Body of pancreas (tissue), 4 donors: ENCODE data around the gene ATXN7L1. TPM values are rescaled to one million over a fixed set of nuclear protein-coding genes. Genes with fewer than 3 reads are reported as not detected.
A peak's percentile ranks its signal among the peaks of the same experiment; 100 is the strongest.

ENCODE experiments used
- ATAC-seq: fragments of 150-250 bp; one replicate; pipeline ENCODE4 v1.9.1; 2016
- DNase-seq, 4 donors: peaks; one replicate each; pipeline ENCODE4 v3.0.0-alpha.2; 2019
- H3K27ac ChIP-seq, 4 donors: fragments of 200-600 bp; sonication (generic); 1 replicate in 3 of 4; 2 replicates in 1 of 4; pipeline versions ENCODE4 v1.5.1 to v1.6.1; 2016 to 2019; ENCODE audit warnings: mild to moderate bottlenecking in 1 of 4, mixed read lengths in 1 of 4, moderate library complexity in 1 of 4
- H3K27me3 ChIP-seq, 2 donors: fragments of 200-600 bp; sonication (generic); one replicate each; pipeline ENCODE4 v1.6.0; 2016; ENCODE audit warnings: mild to moderate bottlenecking in 1 of 2
- H3K36me3 ChIP-seq, 2 donors: fragments of 200-600 bp; sonication (generic); replicated peaks in 1 of 2; 2 replicates each; pipeline ENCODE4 v1.5.1; 2016; ENCODE audit warnings: low read depth in 2 of 2; ENCODE audit not compliant: insufficient read depth in 1 of 2
- H3K4me1 ChIP-seq: fragments of 200-600 bp; sonication (generic); one replicate; pipeline ENCODE4 v1.6.0; 2016
- H3K4me3 ChIP-seq, 2 donors: fragments of 200-600 bp; sonication (generic); 1 replicate in 1 of 2; 2 replicates in 1 of 2; pipeline ENCODE4 v1.5.1; 2016 to 2019
- H3K9me3 ChIP-seq, 3 donors: fragments of 200-600 bp; sonication (generic); 1 replicate in 2 of 3; 2 replicates in 1 of 3; pipeline ENCODE4 v1.5.1; 2016
- POLR2A ChIP-seq, 3 donors: fragments of 450-650 bp; IDR thresholded peaks; one replicate each; pipeline ENCODE4 v1.6.1; 2016; ENCODE audit warnings: antibody characterized with exemption in 3 of 3, mild to moderate bottlenecking in 2 of 3
- WGBS, 2 donors: methylation state at CpG; one replicate each; pipeline ENCODE4 v1.1.5; 2017; 5-methylcytosine and 5-hydroxymethylcytosine counted together
- intact Hi-C: fragments of 100-400 bp; cut with DNase I; formaldehyde crosslinking; loops from one replicate; pipeline ENCODE4 v1.15.1; 2023
- total RNA-seq, 2 donors: library from RNA; depleted of rRNA; stranded (reverse); fragments of >200 nt; gene quantifications; one replicate each; pipeline ENCODE4 v1.1.0, GENCODE V29; 2016
- TF ChIP-seq, protein P1 (sequence below), 7 experiments: fragments of 450-650 bp in 4 of 7; fragments of 200-600 bp in 3 of 7; sonication (generic) in 3 of 7; IDR thresholded peaks; one replicate each; pipeline ENCODE4 v1.5.1; 2016 to 2019; ENCODE audit warnings: antibody characterized with exemption in 7 of 7

ATXN7L1 gene
- total RNA-seq, 2 donors from 2014 or later = 6.6 to 8.0 TPM

GRCh38 chr7:105653441-105654005, 222.9 kb downstream of the ATXN7L1 start:
- Histone ChIP-seq H3K4me1 (peaks cover 43% of the 10 kb centered on the region), H3K36me3 (no peaks in the 10 kb centered on the region), H3K27ac (peak overlapping the region in 1 of 4 donors; percentile 7), H3K27me3 (no peaks in the 10 kb centered on the region), H3K9me3 (no peaks in the 10 kb centered on the region), H3K4me3 (no peak overlapping the region)
- no peak for TF ChIP-seq POLR2A (IDR thresholded peaks at IDR 0.05)
- TF ChIP-seq, protein P1, sequence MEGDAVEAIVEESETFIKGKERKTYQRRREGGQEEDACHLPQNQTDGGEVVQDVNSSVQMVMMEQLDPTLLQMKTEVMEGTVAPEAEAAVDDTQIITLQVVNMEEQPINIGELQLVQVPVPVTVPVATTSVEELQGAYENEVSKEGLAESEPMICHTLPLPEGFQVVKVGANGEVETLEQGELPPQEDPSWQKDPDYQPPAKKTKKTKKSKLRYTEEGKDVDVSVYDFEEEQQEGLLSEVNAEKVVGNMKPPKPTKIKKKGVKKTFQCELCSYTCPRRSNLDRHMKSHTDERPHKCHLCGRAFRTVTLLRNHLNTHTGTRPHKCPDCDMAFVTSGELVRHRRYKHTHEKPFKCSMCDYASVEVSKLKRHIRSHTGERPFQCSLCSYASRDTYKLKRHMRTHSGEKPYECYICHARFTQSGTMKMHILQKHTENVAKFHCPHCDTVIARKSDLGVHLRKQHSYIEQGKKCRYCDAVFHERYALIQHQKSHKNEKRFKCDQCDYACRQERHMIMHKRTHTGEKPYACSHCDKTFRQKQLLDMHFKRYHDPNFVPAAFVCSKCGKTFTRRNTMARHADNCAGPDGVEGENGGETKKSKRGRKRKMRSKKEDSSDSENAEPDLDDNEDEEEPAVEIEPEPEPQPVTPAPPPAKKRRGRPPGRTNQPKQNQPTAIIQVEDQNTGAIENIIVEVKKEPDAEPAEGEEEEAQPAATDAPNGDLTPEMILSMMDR (IDR thresholded peaks at IDR 0.05) = no peak
- DNase-seq (peak in 3 of 4 donors; percentile 47 to 58 (median 58)), ATAC-seq (peak; percentile 18)
- 34 to 36% methylated on average over 6 of the region's 6 CpGs for WGBS, 2 donors
- intact Hi-C loops = loop anchor here (10.0 kb wide), 1 partner anchor 391 kb away; no protein-coding TSS in a partner anchor

DNA sequence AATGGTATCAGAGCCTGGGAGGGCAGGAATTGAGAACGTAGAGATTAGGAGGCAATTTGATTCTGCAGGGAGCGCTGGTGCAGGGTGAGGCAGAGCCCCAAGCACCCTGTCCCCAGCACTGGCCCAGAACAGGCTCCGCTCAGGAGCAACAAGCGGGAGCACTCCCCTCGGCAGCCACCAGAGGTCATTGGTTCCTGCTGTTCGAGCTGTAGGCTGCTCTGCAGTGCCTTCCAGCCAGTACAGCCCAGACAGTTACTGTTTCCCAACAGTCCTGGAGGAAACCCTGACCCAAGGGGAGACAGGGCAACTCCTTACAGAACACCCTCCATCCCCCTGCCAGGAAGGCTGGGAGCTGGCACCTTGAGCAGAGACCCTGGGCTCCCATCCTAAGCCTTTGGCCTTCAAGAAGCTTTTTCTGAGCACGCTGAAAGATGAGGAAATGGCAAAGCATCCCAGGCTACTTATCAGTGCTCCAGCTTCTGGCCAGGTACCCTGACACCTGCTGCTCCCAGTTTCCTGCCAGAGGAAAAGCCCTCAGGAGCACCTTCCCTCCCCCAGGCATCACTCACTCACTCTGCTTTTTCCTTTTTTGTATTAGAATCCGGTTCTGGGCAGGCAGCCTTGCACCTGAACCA, 223.9 kb downstream of the ATXN7L1 start:
- Histone ChIP-seq H3K4me1 (peaks cover 48% of the 10 kb centered on the region), H3K27ac (no peak overlapping the region), H3K36me3 (no peaks in the 10 kb centered on the region), H3K27me3 (no peaks in the 10 kb centered on the region), H3K9me3 (no peaks in the 10 kb centered on the region), H3K4me3 (no peak overlapping the region)
- ATAC-seq (peak; percentile 79), DNase-seq (peak; percentile 83 to 88 (median 84))
- intact Hi-C loops = loop anchor here (10.0 kb wide), 1 partner anchor 392 kb away; no protein-coding TSS in a partner anchor
- WGBS, 2 donors = 35 to 51% methylated on average over 6 to 8 of the region's 8 CpGs
- TF ChIP-seq POLR2A (IDR thresholded peaks at IDR 0.05) = no peak
- TF ChIP-seq, protein P1 (IDR thresholded peaks at IDR 0.05) = peak; percentile 82 to 89 (median 85)

DNA sequence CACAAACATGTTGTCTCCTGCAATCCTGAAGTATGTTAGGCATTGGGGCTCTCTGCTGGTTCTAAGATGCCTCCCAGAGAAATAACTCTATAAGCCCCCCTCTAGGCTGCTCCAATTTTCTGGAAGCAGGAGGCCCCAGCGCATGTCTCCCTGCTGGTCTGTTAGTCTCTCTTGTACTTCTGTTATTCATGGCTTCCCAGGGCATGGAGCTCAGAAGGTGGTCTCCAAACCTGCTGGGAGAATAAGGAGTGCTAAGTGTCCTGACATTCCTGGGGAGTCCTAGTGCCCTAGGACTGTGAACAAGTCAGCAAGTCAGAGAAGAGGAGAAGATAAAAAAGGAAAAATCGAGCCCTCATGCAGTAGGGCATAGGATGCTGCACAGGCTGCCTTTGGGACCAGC, 224.6 kb downstream of the ATXN7L1 start:
- Histone ChIP-seq H3K4me3 (no peak overlapping the region), H3K36me3 (no peaks in the 10 kb centered on the region), H3K9me3 (no peaks in the 10 kb centered on the region), H3K4me1 (peaks cover 45% of the 10 kb centered on the region), H3K27me3 (no peaks in the 10 kb centered on the region), H3K27ac (no peak overlapping the region)
- intact Hi-C loops = loop anchor here (10.0 kb wide), 1 partner anchor 393 kb away; no protein-coding TSS in a partner anchor
- ATAC-seq (no peak), DNase-seq (no peak)
- WGBS, 2 donors = 86 to 100% methylated on average over 1 to 2 of the region's 2 CpGs
- TF ChIP-seq POLR2A (IDR thresholded peaks at IDR 0.05) = no peak
- TF ChIP-seq, protein P1 (IDR thresholded peaks at IDR 0.05) = no peak

GRCh38 chr7:105650382-105650970, 225.9 kb downstream of the ATXN7L1 start:
- Histone ChIP-seq H3K9me3 (no peaks in the 10 kb centered on the region), H3K27ac (no peak overlapping the region), H3K4me1 (peaks cover 33% of the 10 kb centered on the region), H3K27me3 (no peaks in the 10 kb centered on the region), H3K4me3 (no peak overlapping the region), H3K36me3 (no peaks in the 10 kb centered on the region)
- intact Hi-C loops = loop anchor here (10.0 kb wide), 1 partner anchor 394 kb away; no protein-coding TSS in a partner anchor
- no peak for TF ChIP-seq POLR2A (IDR thresholded peaks at IDR 0.05)
- TF ChIP-seq, protein P1 (IDR thresholded peaks at IDR 0.05) = no peak
- WGBS, 2 donors = 94 to 96% methylated on average over 2 of the region's 2 CpGs
- no peak for DNase-seq
- ATAC-seq = no peak
